ENCODE results near the gene PAN2.
"Not testable (repeated sequence)": the region's sequence is repeated elsewhere in the genome, so short reads cannot be mapped to it uniquely, and the experiment has no call there.

PAN2 gene

GRCh38 chr12:56346675-56347074 is 12.9 kb upstream of the PAN2 start:
- peak in 1 of 2 donors; percentile 13 for DNase-seq

GRCh38 chr12:56342290-56342689 is 8.5 kb upstream of the PAN2 start:
- DNase-seq = not testable (repeated sequence)

GRCh38 chr12:56341616-56342015 is 7.8 kb upstream of the PAN2 start:
- no peak for DNase-seq

- DNase-seq = no peak
These were observed 5.3 kb upstream of the PAN2 start for GRCh38 chr12:56339158-56339422.

GRCh38 chr12:56338308-56339157 is 4.7 kb upstream of the PAN2 start, which contains the start of gene IL23A:
Gene IL23A, plus strand, starts transcription at chr12:56338884. Its CDS starts 161 bp downstream, at chr12:56339045.
- DNase-seq = peak; percentile 90 to 93

- DNase-seq = peak in 1 of 2 donors; percentile 35
These were observed 4.0 kb upstream of the PAN2 start for GRCh38 chr12:56337753-56338251.

- peak in 1 of 2 donors; percentile 53 for DNase-seq
These were observed 2.8 kb upstream of the PAN2 start for GRCh38 chr12:56336361-56337167.

- DNase-seq = not testable (repeated sequence)
These were observed 1.7 kb upstream of the PAN2 start for GRCh38 chr12:56335527-56335926.

GRCh38 chr12:56334490-56334793 is 642 bp upstream of the PAN2 start:
- DNase-seq = no peak

- DNase-seq = peak in 1 of 2 donors; percentile 11
These were observed 562 bp downstream of the PAN2 start for GRCh38 chr12:56333197-56333678.

- no peak for DNase-seq
These were observed 1.1 kb downstream of the PAN2 start for GRCh38 chr12:56332512-56333196.

GRCh38 chr12:56330936-56331490 is 2.8 kb downstream of the PAN2 start:
- DNase-seq = no peak

- DNase-seq = no peak
These were observed 7.3 kb downstream of the PAN2 start for GRCh38 chr12:56326533-56326932.

- no peak for DNase-seq
These were observed 7.7 kb downstream of the PAN2 start for GRCh38 chr12:56326126-56326525.

GRCh38 chr12:56324206-56324605 is 9.6 kb downstream of the PAN2 start:
- DNase-seq = no peak

- not testable (repeated sequence) for DNase-seq
These were observed 12.2 kb downstream of the PAN2 start for GRCh38 chr12:56321610-56322009.

- DNase-seq = peak in 1 of 2 donors; percentile 47
These were observed 12.8 kb downstream of the PAN2 start for GRCh38 chr12:56321027-56321426.

- DNase-seq = no peak
These were observed 16.1 kb downstream of the PAN2 start for GRCh38 chr12:56317675-56318074.

- DNase-seq = peak; percentile 96
These were observed 18.0 kb downstream of the PAN2 start, which contains the start of gene CNPY2 for GRCh38 chr12:56315622-56316473. Gene CNPY2, minus strand, starts transcription at chr12:56315988. Its CDS starts 771 bp downstream, at chr12:56315217.

- no peak for DNase-seq
These were observed 18.6 kb downstream of the PAN2 start for GRCh38 chr12:56315249-56315621.

GRCh38 chr12:56311003-56311402 is 22.8 kb downstream of the PAN2 start:
- DNase-seq = no peak

GRCh38 chr12:56308714-56309113 is 25.1 kb downstream of the PAN2 start:
- no peak for DNase-seq

Data from CD4-positive, alpha-beta T cell treated with Interleukin-4 for 1 hour (primary cell).